ENCODE results near the gene RPL10A.

Gene RPL10A

DNA sequence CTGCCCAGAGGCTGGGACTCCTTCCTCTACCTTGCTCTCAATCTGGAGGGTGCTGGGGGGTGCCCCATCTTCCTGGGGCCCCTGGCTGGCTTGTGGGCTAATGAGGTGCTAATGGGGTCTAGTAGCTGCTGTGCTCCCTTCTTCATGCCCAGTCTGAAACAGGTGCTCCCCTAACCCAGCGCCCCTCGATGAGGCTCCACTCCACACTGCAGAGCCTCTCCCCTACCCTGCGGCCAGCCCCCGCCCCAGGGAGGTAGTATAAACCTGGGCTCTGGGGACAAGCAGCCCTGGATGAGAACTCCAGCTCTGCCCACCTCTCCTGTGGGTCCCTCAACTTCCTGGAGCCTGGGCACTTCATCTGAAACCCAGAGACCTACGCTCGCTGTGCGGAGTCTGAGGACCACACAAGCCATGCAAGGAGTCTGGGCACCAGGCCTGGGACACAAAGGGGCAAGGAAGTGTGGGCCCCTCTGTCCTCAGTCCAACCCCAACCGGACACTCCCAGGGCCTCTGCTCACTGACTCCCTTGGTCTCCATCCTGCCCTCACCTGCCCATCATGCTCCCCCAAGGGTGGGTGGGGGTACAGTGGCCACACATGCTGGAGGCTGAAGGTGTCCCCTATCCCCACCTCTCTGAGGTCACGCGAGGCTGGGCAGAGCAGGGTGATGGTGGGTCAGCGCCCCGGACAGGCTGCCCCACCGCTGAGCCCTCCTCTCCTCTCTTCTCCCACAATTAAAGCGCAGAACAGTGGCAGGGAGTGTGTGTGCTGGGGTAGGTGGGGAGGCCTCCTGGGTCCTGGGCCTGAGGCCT lies 6.1 kb downstream of the RPL10A start:
- no peak for DNase-seq (ENCODE audit: extremely low read depth in 1 of 2, low read depth in 1 of 2)

DNA sequence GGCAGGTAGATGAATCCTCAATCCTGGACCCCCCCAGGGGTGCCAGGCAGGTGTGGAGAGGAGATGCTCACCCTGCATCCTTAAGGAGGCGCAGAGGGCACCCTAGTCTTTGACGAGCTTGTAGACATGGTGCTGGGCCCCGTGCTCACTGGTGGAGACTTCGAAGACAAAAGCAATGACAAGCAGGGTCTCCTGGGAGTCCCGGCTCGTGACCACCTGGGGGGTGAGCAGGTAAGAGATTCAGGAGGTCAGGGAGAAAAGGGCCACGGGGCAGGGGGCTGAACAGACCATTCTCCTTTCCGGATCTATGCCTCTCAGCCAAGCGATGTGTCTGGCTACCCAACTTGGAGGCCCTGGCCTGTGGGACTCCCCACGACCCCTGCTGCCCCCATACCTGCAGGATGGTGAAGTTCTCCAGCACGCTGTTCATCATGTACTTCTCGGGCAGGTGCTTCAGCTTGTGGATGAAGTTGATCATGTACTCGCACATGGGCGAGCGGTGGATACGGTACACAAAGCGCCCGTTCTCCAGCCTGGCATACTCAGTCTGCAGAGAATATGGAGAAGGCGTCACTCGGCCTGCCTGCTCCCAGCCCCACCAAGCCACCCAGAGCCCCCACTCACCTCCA lies 6.9 kb downstream of the RPL10A start:
- DNase-seq (ENCODE audit: extremely low read depth in 1 of 2, low read depth in 1 of 2) = no peak

DNA sequence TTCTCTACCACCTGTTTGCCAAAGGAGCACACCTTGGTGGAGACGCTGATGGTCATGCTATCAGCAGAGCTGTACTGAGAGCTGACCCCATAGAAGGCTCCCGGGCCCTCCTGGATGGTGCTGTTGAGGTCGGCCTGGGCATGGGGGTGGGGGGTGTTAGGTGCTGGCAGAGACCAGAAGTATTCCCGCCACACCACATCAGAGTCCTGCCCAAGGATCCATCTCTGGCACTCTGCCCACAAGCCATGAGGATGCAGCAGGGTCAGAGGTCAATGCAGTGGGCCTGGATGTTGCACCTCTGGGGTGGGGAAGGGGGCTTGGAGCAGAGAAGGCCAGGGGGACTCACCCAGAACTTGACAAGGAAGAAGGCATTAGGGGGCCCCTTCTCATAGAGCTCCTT lies 7.4 kb downstream of the RPL10A start:
- DNase-seq (ENCODE audit: extremely low read depth in 1 of 2, low read depth in 1 of 2) = no peak

DNA sequence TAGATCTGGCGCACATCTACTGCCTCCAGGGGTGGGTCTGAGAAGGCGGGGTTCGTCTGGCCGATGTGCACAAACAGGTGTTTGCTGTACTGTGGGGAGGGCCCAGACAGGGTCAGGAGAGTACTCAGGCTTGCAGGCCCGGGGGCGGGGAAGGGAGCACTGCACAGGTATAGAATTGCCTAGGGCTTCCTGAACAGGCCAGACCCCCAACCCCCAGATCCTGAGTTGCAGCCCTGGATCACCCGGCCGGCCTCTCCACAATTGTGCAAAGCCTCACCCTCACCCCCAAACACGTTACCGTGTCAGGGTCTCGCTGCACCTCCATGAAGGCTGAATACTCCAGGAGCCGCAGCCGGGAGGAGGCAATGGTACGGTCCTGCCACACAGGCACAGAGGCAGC lies 7.8 kb downstream of the RPL10A start:
- no peak for DNase-seq (ENCODE audit: extremely low read depth in 1 of 2, low read depth in 1 of 2)

DNA sequence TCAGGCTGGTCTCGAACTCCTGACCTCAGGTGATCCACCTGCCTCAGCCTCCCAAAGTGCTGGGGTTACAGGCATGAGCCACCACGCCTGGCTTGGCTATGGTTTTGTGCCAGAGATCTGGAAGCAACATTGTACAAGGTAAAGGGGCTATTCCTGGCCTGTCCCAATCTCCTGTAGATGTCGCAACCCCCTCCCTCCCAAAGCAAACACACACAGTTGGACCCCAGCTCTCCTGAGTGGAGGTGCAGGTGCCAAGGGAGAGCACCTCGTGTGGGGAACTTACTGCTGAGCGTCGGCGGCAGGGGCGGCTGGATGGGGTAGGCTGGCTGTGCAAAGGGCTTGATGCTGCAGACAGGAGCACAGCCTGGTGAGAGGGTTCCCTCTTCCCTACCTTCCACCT lies 8.8 kb downstream of the RPL10A start:
- DNase-seq (ENCODE audit: extremely low read depth in 1 of 2, low read depth in 1 of 2) = no peak

DNA sequence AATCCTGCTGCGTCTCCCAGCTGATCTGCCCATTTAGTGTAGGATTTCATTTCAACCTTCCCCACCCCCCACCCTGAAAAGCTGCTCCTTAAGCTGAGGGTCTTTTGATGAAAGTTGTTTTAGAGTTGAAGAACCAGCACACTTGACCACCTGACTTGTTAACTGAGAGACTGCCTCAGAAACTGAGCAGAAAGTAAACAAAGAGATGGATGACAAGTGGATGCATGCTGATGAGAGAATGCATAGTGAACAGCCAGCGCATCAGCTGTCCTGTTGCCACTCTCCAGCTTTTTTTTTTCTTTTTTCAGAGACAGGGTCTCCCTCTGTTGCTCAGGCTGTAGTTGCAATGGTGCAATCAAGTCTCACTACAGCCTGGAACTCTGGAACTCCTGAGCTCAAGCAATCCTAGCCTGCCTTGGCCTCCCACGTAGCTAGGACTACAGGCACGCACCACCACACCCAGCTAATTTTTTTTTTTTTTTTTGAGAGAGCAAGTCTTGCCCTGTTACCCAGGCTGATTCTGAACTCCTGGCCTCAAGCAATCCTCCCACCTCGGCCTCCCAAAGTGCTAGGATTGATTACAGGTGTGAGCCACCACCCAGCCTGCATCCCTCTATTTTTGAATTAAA lies 9.5 kb downstream of the RPL10A start:
- DNase-seq (ENCODE audit: extremely low read depth in 1 of 2, low read depth in 1 of 2) = no peak

DNA sequence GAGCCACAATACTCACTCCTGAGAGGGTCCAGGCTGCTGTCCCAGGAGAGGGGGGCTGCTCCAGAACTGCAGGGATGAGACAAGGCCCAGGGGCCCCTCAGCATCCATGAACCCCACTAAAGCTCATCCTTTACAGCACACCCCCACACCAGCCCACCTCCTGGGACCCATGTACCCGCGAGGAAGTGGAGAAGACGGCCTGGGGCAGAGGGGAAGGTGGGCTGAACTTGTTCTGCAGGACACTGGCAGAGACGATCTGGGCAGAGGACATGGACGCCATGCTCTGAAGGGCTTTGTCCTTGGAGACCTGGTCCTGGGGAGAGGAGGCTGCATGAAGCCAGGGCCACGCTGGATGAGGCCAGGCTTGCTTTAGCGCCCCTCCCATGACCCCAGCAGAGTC lies 10.1 kb downstream of the RPL10A start:
- DNase-seq (ENCODE audit: extremely low read depth in 1 of 2, low read depth in 1 of 2) = no peak

DNA sequence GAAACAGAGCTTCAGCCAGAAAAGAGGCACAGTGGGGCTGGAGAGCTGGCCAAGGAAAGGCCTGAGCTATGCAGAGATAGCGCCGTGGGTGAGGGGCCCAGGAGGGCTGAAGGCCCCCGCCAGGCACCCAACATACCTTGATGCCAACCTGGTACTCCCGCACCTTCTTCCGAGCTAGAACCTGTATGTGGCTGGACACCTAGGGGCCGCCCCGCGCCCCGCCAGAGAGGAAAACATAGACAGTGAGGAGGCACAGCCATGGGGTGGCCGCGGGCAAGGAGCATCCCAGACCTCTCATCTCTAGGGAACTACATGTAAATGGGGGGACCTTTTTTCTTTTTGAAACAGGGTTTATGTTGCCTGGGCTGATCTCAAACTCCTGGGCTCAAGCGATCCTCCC lies 12.0 kb downstream of the RPL10A start:
- no peak for DNase-seq (ENCODE audit: extremely low read depth in 1 of 2, low read depth in 1 of 2)

DNA sequence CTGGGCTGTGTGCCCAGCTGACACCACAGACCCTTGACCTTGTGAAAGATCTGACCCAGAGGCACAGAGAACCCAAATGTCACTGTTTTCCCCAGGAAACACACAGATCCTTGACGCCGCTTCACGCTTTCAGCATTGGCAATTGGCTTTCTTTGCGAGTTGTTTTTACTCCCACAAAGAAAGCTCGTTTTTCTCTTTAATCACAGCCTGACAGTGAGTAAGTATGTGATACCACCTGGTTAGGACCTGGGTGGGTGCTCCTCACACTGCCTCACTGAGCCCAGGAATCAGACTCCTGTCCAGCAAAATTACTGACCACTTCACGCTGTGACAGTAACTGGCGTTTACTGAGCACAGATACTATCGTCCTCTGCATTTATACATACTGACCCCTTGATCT lies 13.0 kb downstream of the RPL10A start:
- DNase-seq (ENCODE audit: extremely low read depth in 1 of 2, low read depth in 1 of 2) = no peak

DNA sequence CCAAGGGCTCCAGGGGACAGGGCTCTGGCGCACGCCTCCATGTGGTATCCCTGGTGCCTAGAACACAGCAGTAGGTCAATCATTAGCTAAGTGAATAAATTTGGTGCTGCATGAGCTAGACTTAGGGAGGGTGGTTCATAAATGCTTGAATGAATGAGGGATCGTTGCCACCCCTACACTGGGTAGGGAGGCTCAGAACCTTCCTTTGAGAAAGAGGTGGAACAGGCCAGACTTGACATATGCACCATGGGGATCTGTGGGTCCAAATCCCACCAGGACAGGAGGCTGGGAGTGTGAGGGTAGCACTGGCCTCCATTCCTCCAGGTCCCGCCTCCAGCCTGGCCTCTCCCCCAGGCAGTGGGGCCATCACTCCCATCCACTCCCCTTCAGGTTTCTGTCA lies 14.9 kb downstream of the RPL10A start:
- DNase-seq (ENCODE audit: extremely low read depth in 1 of 2, low read depth in 1 of 2) = no peak

DNA sequence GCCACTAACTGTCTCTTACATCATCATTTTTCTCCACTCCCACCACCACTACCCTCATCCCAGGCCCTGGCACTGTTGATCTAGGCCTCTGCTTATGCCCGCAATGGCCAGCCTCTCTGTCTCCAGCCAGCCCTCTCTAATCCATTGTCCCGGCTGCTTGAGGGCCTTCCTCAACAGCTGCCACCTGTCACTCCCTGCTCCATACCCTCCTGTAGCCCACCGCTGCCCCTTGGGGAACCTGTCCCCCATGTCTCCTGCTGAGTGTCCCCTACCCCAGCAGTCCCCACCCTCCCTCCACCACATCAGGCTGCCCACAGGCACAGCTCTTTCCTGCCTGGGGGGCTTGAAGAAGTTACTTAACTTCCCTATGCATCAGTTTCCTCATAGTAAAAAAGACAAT lies 15.3 kb downstream of the RPL10A start:
- no peak for DNase-seq (ENCODE audit: extremely low read depth in 1 of 2, low read depth in 1 of 2)

DNA sequence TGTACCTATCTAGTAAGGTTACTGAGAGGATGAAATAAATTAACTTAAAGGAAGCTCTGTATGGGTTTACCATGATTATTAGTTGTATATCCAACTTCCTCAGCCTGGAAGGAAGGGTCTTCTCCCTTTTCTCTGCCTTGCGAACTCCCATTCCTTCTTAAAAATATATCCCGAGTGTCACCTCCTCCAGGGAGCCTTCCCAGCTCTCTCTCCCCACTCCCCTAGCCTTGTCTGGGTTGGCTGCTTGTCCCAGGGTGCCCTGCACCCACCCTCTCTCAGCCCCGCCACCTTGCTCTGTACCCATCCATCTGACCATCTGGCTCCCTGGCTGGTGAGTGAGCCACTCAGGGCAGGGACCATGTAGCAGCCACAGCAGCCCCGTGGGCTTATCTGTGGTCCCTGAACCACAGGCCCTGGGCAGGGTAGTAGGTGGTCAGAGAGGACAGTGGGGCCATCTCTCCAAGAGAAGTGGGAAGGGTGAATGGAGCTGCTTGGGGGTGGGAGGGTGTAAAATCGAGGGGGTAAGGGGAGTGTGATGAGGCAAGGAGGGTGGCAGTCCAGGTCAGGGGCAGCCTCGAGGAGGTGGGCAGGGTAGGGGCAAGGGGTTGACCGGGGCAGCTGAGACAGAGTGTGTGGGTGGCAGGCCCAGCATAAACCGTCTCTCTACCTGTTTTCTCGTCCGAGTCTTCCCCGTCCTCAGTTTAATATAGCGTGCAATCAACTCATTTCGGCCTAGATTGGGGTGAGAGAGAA lies 15.9 kb downstream of the RPL10A start:
- DNase-seq (ENCODE audit: extremely low read depth in 1 of 2, low read depth in 1 of 2) = no peak

DNA sequence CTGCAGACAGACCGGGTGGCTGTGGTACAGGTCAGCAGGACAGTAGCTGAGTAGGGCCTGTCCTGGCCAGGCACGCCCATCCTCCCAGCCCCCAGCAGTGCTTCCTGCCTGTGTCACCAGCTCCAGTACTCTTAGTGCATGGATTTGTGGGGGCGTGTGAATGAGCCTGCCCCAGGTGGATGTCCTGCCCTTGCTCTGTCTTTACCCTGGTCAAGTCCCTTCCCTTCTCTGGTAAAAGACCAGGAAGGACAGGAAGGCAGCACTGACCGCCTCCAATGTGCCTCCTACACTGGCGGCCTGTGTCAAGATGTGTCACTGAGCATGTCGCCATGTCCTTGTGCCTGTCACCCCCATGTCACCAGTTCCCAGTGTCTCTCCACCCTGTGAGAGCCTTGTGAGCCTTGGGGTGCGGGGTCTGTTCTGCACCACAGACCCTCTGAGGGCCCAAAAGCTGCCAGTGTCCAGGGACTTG lies 16.8 kb downstream of the RPL10A start:
- no peak for DNase-seq (ENCODE audit: extremely low read depth in 1 of 2, low read depth in 1 of 2)

DNA sequence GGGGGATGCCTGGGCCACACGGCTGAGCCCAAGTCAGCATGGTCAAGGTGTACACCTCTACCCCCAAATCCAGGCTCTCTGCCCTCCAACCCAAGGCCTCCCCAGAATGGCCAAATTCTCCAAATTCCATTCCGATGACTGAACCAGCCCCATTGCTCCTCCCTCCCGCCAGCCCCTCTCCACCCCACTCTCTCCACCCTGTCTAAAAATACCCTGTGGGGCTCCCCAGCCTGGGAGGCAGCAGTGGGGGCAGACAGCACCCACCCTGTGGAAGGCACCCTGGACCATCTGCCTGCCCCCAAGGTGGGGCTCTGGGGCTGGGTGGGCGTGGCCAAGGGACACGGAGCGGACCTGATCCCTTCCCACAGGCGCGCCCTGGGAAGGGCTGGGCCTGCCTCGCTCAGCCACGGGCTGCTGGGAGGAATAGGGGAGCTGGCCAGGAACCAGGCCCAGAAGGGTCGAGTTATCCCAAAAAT lies 17.2 kb downstream of the RPL10A start:
- DNase-seq (ENCODE audit: extremely low read depth in 1 of 2, low read depth in 1 of 2) = no peak

DNA sequence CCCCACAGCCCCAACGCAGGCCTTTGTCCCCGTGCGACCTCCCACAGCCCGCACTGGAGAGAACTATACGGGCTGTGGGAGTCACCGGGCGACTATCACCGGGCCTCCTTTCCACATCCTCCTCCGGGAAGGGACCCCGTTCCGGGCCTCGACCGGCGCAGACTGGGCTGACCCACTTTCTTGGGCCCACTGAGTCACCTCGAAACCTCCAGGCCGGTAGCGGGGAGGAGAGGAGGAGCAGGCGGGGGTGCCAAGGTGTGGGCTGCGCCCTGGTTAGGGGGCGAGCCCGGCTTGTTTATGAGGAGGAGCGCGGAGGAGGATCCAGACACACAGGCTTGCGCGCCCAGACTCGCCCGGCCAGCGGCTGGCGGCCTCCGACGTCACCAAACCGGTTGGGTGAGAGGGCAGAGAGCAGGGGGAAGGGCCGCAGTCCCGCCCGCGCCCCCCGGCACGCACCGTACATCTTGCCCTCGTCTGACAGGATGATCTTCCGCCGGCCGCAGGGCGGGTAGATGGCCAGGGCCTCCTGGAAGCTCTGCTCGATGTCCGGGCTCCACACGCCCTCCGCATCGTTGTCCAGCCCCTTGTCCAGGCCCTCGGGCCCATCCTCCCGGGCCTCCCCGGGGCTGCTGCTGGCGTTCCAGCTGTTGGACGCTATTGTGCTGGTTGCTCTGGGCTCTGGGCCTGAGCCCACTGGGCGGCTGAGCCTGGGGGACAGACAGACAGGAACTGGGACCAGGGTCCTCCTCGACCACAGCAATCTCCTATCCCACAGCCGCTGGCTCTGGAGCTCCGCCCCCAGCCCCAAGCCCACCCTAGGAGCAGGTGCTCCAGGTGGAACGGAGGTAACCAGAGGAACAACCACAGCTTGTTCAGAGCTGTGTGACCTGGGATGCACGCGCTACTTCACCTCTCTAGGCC lies 18.1 kb downstream of the RPL10A start:
- DNase-seq (ENCODE audit: extremely low read depth in 1 of 2, low read depth in 1 of 2) = no peak

DNA sequence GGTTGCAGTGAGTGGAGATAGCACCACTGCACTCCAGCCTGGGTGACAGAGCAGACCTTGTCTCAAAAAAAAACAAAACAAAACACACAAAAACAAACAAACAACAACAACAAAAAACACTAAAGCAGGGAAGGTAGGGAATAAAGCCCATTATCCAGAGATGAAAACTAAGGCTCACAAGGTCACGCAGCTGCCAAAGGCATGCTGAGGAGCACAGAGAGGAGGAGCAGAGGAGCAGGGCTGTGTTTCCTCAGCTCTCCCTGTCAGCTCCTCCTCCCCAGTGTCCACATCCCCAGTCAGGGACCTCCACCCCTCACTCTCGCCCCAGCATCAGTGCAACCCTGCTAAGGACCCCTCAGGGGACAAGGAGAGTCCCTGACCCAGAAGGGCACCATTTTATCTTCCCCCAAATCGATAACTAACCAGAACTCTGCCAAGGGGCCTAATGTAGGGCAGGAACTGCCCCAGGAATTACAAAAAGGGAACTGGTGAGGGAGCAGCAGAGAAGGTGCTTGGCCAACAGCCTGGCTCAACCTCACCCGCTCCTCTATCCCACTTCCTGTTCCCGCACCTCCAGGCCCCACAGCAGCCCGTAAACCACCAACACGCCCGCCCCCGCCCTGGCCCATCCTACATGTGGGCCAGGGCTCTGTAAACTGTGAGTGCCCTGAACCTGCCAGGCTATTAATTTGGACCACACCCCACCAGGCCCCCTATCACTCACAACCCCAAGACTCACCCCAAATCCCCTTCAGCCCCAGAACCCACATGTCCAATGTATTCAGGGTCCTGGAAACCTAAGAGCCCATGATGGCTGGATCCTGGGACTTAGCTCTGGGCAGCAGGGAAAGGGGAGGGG lies 19.7 kb downstream of the RPL10A start:
- no peak for DNase-seq (ENCODE audit: extremely low read depth in 1 of 2, low read depth in 1 of 2)

DNA sequence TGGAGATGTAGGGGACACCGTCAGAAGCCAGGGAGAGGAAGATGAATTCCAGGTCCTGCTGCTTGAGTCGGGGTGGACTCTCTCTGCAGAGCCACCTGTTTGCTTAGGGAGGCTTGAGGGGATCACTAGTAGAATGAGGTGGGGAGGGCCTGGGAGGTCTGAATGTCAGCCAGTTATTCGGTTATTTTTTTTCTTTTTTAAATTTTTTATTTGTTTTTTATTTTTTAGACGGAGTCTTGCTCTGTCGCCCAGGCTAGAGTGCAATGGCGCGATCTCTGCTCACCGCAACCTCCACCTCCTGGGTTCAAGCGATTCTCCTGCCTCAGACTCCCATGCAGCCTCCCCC lies 20.3 kb downstream of the RPL10A start:
- DNase-seq (ENCODE audit: extremely low read depth in 1 of 2, low read depth in 1 of 2) = no peak

DNA sequence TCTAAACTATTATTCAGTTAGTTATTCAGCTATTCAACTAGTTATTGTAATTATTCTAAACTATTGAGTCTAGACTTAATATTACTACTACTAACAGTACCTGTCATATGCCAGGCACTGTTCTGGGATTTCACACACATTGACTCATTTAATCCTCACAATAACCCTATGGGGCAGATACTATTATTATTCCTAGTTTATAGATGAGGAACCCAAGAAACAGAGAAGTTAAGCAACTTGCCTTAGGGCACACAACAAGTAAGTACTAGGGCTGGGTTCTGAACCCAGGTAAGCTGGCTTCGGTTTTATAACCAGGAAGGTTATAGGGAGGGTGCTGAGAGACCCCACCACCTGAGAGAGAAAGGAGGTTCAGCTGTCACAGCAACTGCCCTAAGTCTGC lies 20.9 kb downstream of the RPL10A start:
- DNase-seq (ENCODE audit: extremely low read depth in 1 of 2, low read depth in 1 of 2) = no peak

DNA sequence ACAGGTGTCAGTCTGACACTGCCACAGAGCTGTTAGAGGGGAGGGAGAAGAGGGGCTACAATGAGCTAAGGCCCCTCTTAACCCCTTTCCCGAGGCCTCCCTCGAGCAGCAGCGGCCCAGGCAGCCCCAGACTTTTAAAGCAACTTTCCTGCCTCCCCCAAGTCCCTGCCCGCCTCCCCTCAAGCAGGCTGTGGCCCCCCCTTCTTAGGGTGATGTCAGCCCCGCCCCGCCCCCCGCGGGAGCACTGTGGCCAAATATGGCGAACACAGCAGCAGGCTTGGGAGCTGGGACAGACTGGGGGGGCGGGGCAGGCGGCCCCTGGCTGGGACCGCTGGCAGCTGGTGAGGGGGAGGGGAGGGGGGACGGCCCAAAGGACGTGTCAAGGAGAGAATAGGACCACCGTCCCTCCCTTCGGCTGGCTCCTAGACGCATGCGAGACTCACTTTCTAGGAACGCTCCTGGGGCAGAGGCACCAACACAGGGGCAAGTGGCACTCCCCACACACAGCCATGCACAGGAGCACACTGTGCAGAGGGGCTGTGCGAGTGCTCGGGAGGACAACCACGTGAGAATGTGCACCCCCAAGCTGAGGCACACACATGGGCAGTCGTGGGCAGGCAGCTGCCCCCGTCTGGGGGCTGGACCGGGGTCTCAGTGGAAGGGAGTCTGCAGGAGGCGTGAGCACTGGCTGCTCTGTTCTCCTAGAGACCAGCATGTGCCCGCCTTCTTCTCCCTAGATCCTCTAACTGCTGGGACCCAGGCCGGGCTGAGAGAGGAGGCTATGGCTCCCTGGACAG lies 22.0 kb downstream of the RPL10A start:
- no peak for DNase-seq (ENCODE audit: extremely low read depth in 1 of 2, low read depth in 1 of 2)

Data from activated CD8-positive, alpha-beta memory T cell treated with anti-CD3 and anti-CD28 coated beads for 1 hour (primary cell).